Esophagus squamous epithelium (tissue), 5 donors: Measurements from ENCODE around the gene JAML. TPM values are rescaled to one million over a fixed set of nuclear protein-coding genes. Genes with fewer than 3 reads are reported as not detected.

Experiments used
- DNase-seq: peaks from one replicate; lab custom pipeline; 2025; lab: John Stamatoyannopoulos, UW
- H3K27ac ChIP-seq, 4 donors: fragments of 200-600 bp; sonication (generic); one replicate each; pipeline ENCODE4 v1.5.1; 2016 to 2019; ENCODE audit warnings: mild to moderate bottlenecking in 1 of 4
- H3K27me3 ChIP-seq, 4 donors: fragments of 200-600 bp; sonication (generic); 1 replicate in 3 of 4; 2 replicates in 1 of 4; pipeline versions ENCODE4 v1.5.1 to v1.6.0; 2017 to 2021; ENCODE audit warnings: antibody characterized with exemption in 1 of 4
- H3K36me3 ChIP-seq, 3 donors: fragments of 200-600 bp; sonication (generic); one replicate each; pipeline ENCODE4 v1.5.1; 2016 to 2019
- H3K4me1 ChIP-seq, 3 donors: fragments of 200-600 bp; sonication (generic); one replicate each; pipeline ENCODE4 v1.5.1; 2017 to 2019
- H3K4me3 ChIP-seq, 4 donors: fragments of 200-600 bp; sonication (generic); 1 replicate in 3 of 4; 2 replicates in 1 of 4; pipeline ENCODE4 v1.5.1; 2016 to 2019; ENCODE audit warnings: mild to moderate bottlenecking in 2 of 4, moderate library complexity in 1 of 4
- H3K9me3 ChIP-seq, 3 donors: fragments of 200-600 bp; sonication (generic); one replicate each; pipeline ENCODE4 v1.5.1; 2016 to 2019
- POLR2A ChIP-seq, 4 donors: fragments of 450-650 bp; IDR thresholded peaks; one replicate each; pipeline ENCODE4 v1.6.1; 2017; ENCODE audit warnings: antibody characterized with exemption in 4 of 4, mild to moderate bottlenecking in 4 of 4, moderate library complexity in 3 of 4
- WGBS, 2 donors: methylation state at CpG; one replicate each; pipeline ENCODE4 v1.1.5; 2018; 5-methylcytosine and 5-hydroxymethylcytosine counted together
- intact Hi-C: fragments of 100-400 bp; cut with DNase I; formaldehyde crosslinking; loops from one replicate; pipeline ENCODE4 v1.15.0; 2022
- total RNA-seq, 4 donors: library from RNA; depleted of rRNA; stranded (reverse); fragments of >200 nt; gene quantifications; one replicate each; pipeline ENCODE4 v1.1.0, GENCODE V29; 2016
- TF ChIP-seq, protein P1 (sequence below), 6 experiments: fragments of 450-650 bp in 4 of 6; fragments of 200-600 bp in 2 of 6; sonication (generic) in 2 of 6; IDR thresholded peaks; one replicate each; pipeline ENCODE4 v1.5.1; 2016 to 2019; ENCODE audit warnings: antibody characterized with exemption in 6 of 6, mild to moderate bottlenecking in 4 of 6, moderate library complexity in 4 of 6
- donor health status: DM: yes; HTN: yes; CAD: no.

Gene JAML
- total RNA-seq, 4 donors from 2014 or later: 2.2 to 17.9 (median 9.5) TPM

DNA sequence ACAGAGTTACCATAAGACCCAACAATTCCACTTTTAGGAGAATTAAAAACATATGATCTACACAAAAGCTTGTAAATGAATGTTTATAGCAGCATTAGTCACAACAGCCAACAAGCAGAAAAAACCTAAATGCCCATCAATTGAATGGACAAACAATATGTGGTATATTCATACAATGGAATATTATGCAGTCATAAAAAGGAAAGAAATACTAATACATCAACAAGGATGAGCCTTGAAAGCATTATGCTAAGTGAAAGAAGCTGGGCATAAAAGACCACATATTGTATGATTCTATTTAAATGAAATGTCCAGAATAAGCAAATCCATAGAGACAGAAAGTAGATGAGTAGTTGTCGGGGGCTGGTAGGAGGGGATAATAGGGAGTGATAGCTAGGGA, 34.3 kb upstream of the JAML start:
- Histone ChIP-seq H3K27me3 (peaks cover 0 to 33% (median 0%) of the 10 kb centered on the region in 4 donors), H3K4me1 (peaks cover 0 to 71% (median 4%) of the 10 kb centered on the region in 3 donors), H3K4me3 (peak overlapping the region in 1 of 4 donors; percentile 12), H3K9me3 (no peaks in the 10 kb centered on the region), H3K36me3 (peaks cover 0 to 88% (median 7%) of the 10 kb centered on the region in 3 donors), H3K27ac (peak overlapping the region in 1 of 4 donors; percentile 91)
- intact Hi-C loops: no loop called here
- TF ChIP-seq, protein P1, sequence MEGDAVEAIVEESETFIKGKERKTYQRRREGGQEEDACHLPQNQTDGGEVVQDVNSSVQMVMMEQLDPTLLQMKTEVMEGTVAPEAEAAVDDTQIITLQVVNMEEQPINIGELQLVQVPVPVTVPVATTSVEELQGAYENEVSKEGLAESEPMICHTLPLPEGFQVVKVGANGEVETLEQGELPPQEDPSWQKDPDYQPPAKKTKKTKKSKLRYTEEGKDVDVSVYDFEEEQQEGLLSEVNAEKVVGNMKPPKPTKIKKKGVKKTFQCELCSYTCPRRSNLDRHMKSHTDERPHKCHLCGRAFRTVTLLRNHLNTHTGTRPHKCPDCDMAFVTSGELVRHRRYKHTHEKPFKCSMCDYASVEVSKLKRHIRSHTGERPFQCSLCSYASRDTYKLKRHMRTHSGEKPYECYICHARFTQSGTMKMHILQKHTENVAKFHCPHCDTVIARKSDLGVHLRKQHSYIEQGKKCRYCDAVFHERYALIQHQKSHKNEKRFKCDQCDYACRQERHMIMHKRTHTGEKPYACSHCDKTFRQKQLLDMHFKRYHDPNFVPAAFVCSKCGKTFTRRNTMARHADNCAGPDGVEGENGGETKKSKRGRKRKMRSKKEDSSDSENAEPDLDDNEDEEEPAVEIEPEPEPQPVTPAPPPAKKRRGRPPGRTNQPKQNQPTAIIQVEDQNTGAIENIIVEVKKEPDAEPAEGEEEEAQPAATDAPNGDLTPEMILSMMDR (IDR thresholded peaks at IDR 0.05): no peak
- TF ChIP-seq POLR2A (IDR thresholded peaks at IDR 0.05): no peak
- WGBS, 2 donors: 91 to 100% methylated on average over 1 of the region's 1 CpG
- DNase-seq: no peak

DNA sequence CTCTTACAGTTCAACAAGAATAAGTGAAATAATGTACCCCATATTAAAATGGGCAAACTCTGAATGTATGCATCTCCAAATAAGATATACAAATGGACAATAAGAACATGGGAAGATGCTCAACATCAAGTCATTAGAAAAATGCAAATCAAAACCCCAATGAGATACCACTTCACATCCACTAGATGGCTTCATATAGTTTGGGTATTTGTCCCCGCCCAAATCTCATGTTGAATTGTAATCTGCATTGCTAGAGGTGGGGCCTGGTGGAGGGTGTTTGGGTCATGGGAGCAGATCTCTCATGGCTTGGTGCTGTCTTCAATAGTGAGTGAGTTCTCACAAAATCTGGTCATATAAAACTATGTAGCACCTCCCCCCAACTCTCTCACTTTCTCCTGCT, 33.6 kb upstream of the JAML start:
- 0% methylated on average over 1 of the region's 1 CpG for whole genome bisulfite sequencing, 2 donors
- Histone ChIP-seq H3K36me3 (peaks cover 0 to 91% (median 7%) of the 10 kb centered on the region in 3 donors), H3K9me3 (no peaks in the 10 kb centered on the region), H3K4me3 (no peak overlapping the region), H3K27me3 (peaks cover 0 to 26% (median 0%) of the 10 kb centered on the region in 4 donors), H3K4me1 (peaks cover 0 to 72% (median 4%) of the 10 kb centered on the region in 3 donors), H3K27ac (no peak overlapping the region)
- intact Hi-C loops: no loop called here
- no peak for DNase-seq
- no peak for TF ChIP-seq POLR2A (IDR thresholded peaks at IDR 0.05)
- TF ChIP-seq, protein P1 (IDR thresholded peaks at IDR 0.05): peak in 3 of 6 experiments; percentile 25 to 55 (median 40)

DNA sequence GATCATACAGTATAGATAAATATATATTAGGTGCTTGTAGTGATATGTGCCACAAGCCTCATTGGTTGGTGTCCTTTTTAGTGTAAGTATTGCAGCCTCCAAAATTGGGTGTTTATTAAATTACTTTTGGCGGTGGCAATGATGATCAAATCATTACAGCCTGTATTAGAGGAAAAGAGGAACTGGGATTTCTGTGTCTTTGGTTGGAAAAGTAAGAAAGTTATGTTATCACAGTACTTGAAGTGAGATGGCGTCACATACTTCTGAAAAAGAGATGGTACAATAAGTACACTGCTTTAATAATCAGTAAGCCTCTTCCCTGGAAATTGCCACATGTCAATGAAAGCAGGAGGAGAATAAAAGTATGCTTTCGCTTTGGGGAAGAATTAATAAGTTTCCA, 27.9 kb upstream of the JAML start:
- no peak for DNase-seq
- Histone ChIP-seq H3K9me3 (no peaks in the 10 kb centered on the region), H3K4me1 (peaks cover 0 to 58% (median under 1%) of the 10 kb centered on the region in 3 donors), H3K36me3 (peaks cover 0 to 38% (median 7%) of the 10 kb centered on the region in 3 donors), H3K27me3 (peaks cover 0 to 3% (median 0%) of the 10 kb centered on the region in 4 donors), H3K4me3 (peak overlapping the region; percentile 58 to 70 (median 64)), H3K27ac (peak overlapping the region; percentile 88 to 91 (median 90))
- intact Hi-C loops: no loop called here
- TF ChIP-seq POLR2A (IDR thresholded peaks at IDR 0.05): no peak
- TF ChIP-seq, protein P1 (IDR thresholded peaks at IDR 0.05): no peak
- WGBS, 2 donors: 64 to 74% methylated on average over 3 of the region's 3 CpGs

DNA sequence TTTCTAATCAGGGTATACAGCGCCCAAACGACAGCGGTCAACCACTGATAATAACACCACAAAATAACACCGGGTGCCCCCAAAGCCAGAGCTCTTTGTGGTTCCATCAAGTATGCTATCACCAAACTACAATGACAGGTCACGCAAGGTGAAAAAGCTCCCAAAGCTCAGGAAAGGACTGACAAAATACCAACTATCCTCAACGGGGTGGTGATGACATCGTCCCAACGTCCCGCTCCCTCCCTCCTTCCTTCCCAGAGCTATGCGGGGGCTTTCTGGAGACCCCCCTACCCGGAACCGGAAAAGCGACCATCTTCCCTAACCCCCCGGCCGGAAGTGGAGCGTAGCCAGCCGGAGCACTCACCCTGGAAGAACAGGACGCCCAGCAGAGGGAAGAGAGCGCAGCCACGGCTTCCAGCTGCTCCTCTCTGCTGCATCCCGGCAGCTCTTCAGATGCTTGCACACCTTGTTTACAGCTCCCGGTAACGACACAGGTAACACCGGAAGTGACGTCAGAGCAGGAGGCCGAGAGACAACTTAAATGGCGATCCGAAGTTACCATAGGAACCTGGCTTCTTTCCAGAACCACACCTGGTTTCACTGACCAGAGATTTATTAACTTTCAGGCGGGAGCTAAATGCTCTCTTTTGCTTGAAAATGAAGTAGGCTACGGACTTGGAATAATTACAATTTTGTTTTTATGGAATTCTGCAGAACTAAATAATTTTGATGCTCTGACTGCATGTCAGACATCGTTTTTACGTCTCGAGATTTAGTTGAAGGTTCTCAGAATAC, 27.2 kb upstream of the JAML start, which contains the start of gene MPZL3:
Gene MPZL3, minus strand, starts transcription at position 508 of the 795 bp plus-strand sequence. Its CDS starts 71 bp downstream, at position 437.
- peak; percentile 50 for DNase-seq
- Histone ChIP-seq H3K4me3 (peak within 1 kb of the TSS; percentile 58 to 70 (median 64)), H3K36me3 (peaks cover 0 to 32% (median 4%) of the 10 kb centered on the region in 3 donors), H3K27me3 (peaks cover 0 to 3% (median 0%) of the 10 kb centered on the region in 4 donors), H3K4me1 (peaks cover 2 to 64% (median 5%) of the 10 kb centered on the region in 3 donors), H3K9me3 (no peaks in the 10 kb centered on the region), H3K27ac (peak within 1 kb of the TSS; percentile 88 to 91 (median 90))
- TF ChIP-seq POLR2A (IDR thresholded peaks at IDR 0.05): peak in 3 of 4 donors; percentile 48 to 84 (median 63)
- TF ChIP-seq, protein P1 (IDR thresholded peaks at IDR 0.05): no peak
- intact Hi-C loops: no loop called here
- 3% methylated on average over 20 to 23 of the region's 33 CpGs for WGBS, 2 donors

DNA sequence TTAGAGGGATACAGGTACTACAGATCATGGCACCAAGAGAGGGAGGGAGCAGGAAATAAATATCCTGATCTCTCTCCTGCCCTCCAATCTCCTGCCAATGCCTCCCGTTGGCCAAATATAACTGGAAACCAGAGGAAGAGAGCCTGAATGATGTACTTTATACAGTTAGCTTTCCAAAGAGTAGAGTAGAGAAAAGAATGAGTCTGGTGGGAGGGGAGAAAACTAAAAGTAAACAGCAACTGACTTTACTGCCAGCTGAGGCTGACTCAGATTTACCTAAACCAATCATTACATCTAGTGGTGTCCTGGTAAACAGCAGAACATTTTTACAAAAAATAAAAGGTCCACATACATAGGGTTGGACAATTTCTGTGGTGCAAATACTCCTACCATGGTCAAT, 22.2 kb upstream of the JAML start:
- Histone ChIP-seq H3K27ac (peak overlapping the region in 3 of 4 donors; percentile 31 to 60 (median 55)), H3K27me3 (no peaks in the 10 kb centered on the region), H3K9me3 (no peaks in the 10 kb centered on the region), H3K36me3 (no peaks in the 10 kb centered on the region), H3K4me1 (peaks cover 5 to 64% (median 5%) of the 10 kb centered on the region in 3 donors), H3K4me3 (no peak overlapping the region)
- intact Hi-C loops: no loop called here
- WGBS, 2 donors: 47 to 55% methylated on average over 1 of the region's 1 CpG
- no peak for DNase-seq
- no peak for TF ChIP-seq POLR2A (IDR thresholded peaks at IDR 0.05)
- TF ChIP-seq, protein P1 (IDR thresholded peaks at IDR 0.05): no peak
